HEK293 (cell line): ENCODE measurements around the gene SMYD2.

Source experiments
- CTCF ChIP-seq: fragments of 450-650 bp; formaldehyde crosslinking; IDR thresholded peaks from 2 replicates; pipeline ENCODE4 v1.5.1; 2016; ENCODE audit warnings: missing biosample characterization, missing genetic modification characterization
- ZNF654 ChIP-seq: fragments of 450-650 bp; formaldehyde crosslinking; IDR thresholded peaks from 2 replicates; pipeline ENCODE4 v1.5.1; 2016; ENCODE audit warnings: low read depth, missing biosample characterization, missing genetic modification characterization
- ZSCAN5A ChIP-seq: fragments of 450-650 bp; formaldehyde crosslinking; IDR thresholded peaks from 2 replicates; pipeline ENCODE4 v1.5.1; 2016; ENCODE audit warnings: missing biosample characterization, missing genetic modification characterization
- TF ChIP-seq, protein P1 (sequence below): fragments of 450-650 bp; IDR thresholded peaks from 2 replicates; pipeline ENCODE4 v1.5.1; 2018; ENCODE audit warnings: missing biosample characterization, missing genetic modification characterization

- TF ChIP-seq, protein P1, sequence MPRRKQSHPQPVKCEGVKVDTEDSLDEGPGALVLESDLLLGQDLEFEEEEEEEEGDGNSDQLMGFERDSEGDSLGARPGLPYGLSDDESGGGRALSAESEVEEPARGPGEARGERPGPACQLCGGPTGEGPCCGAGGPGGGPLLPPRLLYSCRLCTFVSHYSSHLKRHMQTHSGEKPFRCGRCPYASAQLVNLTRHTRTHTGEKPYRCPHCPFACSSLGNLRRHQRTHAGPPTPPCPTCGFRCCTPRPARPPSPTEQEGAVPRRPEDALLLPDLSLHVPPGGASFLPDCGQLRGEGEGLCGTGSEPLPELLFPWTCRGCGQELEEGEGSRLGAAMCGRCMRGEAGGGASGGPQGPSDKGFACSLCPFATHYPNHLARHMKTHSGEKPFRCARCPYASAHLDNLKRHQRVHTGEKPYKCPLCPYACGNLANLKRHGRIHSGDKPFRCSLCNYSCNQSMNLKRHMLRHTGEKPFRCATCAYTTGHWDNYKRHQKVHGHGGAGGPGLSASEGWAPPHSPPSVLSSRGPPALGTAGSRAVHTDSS (tag by site-specific recombination), result no peak
- TF ChIP-seq ZSCAN5A (tag by site-specific recombination) (no peak), CTCF (tag by site-specific recombination) (peak; percentile 90), ZNF654 (tag by site-specific recombination) (peak; percentile 95)
Measured at GRCh38 chr1:214328770-214329469, 48.0 kb downstream of the SMYD2 start.
